DMS114 treated with DMSO at 0.1 percent for 48 hours (cell line): Measurements from ENCODE around the gene COL6A2.

Experiments
- DNase-seq: peaks from one replicate; lab custom pipeline; 2025; ENCODE audit not compliant: unreplicated experiment; lab: John Stamatoyannopoulos, UW

Gene COL6A2

DNA sequence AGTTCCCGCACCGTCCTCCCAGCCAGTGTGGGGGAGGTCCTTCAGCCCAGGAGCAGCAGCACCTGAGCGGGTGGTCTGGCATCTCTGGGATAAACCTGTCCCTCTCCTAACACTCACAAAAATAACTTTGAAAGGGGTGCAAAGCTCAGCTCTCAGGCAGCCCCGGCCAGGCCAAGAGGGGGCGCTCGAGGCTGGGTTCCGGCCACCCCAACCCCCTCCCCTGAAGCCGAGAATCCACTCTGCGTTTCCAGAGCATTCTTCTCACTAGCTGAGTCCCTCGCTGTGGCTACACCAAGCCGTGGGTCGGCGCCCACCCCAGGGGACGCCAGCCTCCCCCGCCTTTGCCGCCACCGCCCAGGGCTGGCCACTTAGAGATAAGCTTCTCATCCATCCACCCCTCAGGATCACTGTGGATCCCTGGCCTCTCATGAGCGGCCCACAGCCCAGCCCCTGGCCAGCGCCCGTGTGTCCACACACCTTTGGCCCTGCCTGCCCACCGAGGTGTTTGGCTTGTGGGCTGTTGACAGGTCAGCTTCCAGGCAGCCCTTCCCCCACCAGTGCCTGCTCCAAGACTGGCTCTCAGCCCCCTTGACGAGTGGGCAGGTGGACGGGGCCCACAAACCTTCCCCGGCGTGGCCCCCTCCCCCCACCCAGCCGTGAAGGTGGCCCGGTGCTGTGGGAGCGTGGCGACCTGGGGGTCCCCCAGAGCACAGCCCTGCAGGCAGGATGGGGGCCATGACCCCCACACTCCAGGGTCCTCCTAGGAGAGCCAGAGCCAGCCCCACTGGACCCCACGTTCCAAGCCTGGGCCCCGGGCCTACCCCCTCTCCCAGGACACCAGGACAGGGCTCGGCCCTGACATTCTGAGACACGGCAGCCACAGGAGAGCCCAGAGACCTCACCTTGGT is 55.6 kb downstream of the COL6A2 start:
- DNase-seq = no peak

DNA sequence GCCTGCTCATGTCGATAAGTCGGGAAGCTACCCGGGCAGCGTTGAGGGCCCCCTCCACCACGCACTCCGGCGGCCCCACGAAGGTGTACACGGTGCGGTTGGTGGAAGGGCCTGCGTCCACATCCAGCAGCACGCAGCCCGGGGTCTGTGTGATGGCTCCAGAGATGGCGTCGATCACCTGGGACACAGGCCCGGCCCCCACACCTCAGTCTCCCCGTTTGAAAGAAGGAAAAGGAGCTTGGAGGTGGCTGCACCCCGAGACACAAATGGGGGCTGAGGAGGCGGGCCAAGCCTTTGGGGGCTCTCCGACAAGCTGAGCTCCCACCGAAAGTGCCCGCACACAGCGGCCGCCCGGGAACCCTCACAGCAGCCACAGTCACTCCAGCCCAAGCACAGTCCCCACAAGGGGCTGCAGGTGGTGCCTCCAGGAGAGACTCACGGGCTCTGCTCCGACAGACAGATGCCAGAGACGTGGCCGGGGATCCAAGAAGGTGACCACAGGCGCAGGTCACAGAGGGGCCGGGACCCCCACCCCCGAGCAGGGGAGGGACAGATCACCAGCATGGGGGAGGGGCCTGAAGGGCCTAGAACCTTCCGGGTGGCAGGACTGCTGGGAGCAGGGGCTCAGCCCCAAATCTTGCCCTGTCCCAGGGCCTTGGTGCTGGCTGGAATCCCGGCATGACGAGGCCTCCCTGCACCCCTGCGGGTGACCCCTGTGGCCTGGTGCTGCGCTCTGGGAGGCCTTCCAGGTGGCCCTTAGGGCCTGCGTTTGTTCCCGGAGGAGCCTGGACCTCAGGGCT is 56.4 kb downstream of the COL6A2 start:
- no peak for DNase-seq

DNA sequence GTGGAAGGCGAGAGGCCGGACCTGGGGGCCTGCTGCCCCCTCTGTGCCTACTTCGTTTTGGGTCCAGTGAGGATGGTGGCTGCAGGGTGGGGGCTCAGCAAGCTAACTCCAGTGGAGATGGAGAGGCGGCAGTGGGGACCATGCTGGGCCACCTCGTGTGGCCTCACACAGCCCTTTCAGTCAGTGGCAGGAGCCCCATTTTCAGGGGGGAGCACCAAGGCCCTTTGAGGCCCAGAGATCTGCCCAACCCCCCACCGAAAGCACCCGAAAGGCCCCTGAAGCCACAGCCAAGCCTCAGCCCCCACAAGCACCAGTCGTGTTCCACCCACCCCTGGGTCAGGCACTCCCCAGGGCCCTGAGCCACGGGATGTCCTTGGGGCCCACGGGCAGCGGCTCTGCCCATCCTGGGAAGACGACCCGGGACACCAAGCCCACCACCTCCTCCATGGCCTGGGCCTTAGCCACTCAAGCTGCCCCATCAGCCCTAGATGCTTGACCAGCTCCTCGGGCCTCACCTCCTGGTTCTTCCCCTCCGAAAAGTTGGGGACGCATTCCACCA is 57.1 kb downstream of the COL6A2 start:
- DNase-seq = no peak

DNA sequence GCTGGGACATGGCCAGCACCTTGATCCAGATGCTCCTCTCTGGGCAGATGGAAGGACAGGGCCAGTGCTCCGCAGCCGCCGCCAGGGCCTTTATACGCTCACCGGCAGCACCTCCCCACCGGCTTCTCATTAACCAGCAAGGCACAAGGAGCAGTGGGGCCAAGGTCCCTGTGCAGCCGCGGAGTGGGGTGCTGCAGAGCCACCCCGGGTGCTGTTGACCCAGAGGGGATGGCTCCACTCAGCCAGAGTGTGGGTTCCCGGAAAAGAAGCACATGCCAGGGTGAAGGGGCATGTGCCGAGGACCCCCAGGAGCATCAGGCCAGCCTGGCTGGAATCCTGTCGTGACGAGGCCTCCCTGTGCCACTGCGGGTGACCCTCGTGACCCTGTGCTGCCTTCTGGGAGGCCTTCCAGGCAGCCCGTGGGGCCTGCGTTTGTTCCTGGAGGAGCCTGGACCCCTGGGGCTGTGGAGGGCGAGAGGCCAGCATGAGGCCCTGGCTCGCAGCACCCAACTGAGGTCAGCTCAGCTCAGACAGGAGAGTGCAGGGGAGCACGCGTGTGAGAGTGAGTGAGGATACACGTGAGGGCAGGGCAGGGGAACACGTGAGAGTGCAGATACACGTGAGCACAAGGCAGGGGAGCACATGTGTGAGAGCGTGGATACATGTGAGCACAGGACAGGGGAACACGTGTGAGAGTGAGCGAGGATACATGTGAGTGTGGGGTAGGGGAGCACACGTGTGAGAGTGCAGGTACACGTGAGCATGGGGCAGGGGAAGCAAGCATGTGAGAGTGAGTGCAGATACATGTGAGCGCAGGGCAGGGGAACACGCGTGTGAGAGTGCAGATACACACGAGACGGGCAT is 57.8 kb downstream of the COL6A2 start, which contains the start of gene FTCD:
FTCD (minus strand) TSS at position 66 of the 864 bp plus-strand sequence; CDS start at position 10, 56 bp downstream.
- DNase-seq = no peak

DNA sequence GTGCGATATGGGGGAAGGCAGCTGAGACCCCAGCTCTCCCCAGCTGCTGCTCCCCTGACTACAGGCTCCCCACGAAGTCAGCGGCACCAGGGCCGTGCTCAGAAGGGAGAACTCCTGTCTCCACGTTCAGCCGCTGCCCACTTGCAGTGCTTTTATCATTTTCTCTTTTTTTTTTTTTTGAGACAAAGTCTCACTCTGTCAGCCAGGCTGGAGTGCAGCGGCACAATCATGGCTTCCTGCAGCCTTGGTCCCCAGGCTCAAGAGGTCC is 58.4 kb downstream of the COL6A2 start:
- no peak for DNase-seq

DNA sequence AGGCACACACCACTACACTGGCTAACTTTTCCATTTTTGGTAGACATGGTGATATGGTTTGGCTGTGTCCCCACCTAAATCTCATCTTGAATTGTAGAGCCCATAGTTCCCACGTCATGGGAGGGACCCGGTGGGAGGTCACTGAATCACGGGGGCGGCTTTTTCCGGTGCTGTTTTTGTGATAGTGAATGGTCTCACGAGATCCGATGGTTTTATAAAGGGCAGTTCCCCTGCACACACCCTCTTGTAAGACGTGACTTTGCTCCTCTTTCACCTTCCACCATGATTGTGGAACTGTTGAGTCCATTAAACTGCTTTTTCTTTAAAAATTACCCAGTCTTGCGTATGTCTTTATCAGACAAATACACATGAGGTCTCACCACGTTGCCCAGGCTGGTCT is 58.8 kb downstream of the COL6A2 start:
- no peak for DNase-seq

DNA sequence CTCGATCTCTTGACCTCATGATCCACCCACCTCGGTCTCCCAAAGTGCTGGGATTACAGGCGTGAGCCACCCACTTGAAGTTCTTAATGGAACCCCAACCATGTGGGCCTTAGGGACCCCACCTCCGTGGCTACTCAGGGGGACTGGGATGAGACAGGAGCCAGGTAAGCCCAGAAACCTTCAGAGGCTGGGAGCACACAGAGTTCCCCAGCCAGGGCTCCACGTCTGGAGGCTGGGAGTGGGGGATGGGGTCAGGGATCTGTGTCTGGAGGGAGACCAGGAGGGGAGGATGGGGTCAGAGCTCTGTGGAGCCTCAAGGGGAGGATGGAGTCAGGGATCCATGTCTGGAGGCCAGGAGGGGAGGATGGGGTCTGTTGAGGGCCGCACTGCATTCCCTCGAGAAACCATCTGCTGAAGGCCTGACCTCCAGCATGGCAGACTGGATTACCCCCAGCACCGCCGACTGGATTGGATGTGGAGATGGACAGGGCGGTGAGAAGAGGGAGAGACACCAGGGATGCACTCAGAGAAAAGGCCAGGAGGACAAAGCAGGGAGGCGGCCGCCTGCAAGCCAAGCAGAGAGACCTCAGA is 59.6 kb downstream of the COL6A2 start:
- DNase-seq = no peak

DNA sequence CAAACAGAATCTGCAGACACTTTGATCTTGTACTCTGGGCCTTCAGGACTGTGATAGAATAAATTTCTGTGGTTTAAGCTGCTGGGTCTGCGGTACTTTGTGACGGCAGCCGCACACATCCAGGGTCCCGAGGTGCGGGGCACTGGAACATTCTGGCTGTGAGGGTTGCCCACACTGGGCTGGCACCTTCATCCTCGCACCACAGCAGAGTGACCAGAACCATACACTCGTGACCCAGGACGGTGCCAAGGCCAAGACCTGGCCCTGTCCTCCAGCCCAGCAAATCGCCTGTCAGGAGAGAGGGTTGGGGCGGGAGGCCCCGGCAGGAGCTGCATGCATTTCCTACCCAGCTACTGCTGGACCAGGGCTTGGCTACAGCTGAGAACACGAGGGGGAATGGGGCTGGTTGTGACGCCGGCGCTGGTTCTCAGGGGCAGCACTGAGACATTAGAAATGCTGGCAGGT is 60.1 kb downstream of the COL6A2 start:
- DNase-seq = no peak

DNA sequence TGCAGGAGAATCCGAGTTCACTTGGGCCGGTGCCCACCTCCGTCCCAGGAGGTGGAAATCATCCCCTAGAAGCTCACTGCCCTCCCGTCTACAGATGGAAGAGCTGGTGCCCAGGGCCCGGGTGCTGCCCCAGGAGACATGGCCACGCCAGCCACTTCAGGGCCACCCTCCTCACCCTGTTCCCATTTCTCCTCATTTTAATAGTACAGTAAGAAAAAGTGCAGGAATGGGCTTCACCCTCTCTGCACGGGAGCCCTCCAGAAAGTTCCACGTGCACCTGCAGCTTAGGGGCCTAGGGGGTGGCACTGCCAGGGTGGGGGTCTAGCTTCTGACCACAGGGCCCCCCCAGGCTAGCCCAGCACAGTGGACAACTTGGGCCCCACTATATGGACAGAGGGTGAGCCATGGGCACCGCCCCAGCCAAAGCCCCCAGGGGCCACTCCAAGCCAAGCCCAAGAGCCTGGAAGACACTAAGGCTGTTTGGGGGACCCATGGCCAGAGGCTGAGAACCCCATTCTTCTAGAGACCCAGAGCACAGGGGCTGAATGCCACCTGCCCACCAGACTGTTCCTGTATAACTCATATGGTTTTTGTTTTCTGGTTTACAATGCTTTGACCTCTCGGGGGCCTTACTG is 60.9 kb downstream of the COL6A2 start:
- DNase-seq = no peak

DNA sequence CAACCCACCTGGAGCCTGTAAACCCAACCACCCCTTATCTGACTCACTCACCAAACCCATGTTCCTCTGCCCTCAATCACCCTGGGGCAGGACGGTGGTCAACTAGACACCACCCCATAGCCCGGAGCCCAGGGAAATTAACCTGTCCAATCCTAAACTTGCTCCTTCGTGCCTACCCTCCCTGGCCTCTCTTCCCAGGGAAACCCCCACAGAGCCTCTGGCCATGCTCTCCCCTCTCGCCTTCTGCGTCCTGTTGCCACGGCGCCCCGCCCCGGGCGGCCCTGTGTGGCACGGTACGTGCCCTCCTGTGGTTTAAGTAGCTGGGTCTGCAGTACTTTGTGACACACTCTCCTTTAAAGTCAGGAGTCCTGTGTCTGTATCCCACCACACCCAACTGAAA is 61.5 kb downstream of the COL6A2 start:
- DNase-seq = no peak

DNA sequence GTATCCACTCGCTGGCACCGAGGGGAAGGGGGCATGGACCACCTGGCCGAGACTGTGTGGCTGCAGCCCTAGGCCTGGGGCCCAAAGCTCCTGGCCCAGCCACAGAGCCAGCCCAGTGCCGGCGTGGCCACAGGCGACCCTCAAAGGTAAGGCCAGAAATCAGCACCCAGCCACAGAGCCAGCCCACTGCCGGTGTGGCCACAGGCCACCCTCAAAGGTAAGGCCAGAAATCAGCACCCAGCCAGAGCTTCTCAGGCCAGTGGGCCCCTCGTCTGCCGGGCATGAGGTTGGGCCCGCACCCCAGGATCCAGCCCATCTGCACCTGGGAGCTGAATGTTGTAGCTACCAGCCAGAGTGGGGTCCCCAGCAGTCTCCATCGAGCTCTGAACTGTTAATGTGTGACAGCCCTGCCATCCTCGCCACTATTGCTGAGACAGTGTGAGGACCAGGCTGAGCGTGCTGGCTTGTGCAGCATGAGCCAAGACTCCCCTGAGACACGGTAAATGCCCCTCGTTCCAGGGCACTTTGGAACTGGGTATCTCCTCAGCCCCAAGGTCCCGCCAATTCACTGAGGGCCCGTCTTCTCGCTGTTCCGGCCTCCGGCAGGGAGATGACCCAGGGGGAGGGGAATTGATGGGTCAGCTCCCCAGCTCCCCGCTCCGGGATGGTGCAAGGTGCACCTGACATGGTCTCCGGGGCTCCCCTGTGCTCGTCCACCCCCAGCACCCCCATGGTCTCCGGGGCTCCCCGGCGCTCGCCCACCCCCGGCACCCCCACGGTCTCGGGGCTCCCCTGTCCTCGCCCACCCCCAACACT is 62.1 kb downstream of the COL6A2 start:
- DNase-seq = no peak

DNA sequence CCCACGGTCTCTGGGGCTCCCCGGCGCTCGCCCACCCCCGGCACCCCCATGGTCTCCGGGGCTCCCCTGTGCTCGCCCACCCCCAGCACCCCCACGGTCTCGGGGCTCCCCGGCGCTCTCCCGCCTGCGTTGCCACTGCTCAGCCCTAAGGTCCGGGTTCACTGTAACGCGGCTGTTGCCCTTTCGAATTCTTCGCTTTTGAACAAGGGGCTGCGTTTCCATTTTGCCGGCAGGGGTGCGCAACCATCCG is 62.7 kb downstream of the COL6A2 start:
- no peak for DNase-seq

DNA sequence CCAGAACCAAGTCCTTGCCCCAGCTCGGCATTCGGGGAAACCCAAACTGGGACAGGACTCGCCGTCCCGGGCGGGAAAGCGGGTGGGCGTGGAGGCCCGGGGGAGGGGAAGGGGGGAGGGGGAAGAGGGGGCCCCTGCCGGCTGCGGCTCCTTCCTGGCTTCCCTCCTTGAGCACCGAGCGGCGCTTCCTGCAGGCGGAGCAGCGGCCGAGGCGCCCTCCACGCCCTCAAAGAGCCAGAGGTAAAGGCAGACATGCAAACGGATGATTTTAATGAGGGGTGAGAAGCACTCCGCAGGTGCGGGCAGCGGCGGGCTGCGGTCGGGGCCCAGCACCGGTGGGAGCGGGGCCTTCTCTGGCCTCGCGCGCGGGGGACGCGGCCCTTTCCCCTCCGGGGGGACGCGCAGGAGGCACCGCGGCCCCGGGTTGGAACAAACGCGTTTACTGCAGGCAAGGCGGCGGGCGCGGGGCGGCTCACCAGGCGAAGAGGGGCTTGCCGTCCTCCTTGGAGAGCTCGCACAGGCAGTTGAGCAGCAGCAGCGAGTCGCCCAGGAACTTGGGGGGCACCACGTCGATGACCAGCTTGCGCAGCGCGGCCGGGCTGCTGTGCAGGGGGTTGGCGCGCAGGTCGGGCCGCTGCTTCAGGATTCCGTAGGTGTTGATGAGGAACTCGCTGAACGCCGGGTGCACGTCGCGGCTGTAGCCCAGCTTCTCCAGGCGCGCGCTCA is 63.2 kb downstream of the COL6A2 start:
- DNase-seq = no peak

DNA sequence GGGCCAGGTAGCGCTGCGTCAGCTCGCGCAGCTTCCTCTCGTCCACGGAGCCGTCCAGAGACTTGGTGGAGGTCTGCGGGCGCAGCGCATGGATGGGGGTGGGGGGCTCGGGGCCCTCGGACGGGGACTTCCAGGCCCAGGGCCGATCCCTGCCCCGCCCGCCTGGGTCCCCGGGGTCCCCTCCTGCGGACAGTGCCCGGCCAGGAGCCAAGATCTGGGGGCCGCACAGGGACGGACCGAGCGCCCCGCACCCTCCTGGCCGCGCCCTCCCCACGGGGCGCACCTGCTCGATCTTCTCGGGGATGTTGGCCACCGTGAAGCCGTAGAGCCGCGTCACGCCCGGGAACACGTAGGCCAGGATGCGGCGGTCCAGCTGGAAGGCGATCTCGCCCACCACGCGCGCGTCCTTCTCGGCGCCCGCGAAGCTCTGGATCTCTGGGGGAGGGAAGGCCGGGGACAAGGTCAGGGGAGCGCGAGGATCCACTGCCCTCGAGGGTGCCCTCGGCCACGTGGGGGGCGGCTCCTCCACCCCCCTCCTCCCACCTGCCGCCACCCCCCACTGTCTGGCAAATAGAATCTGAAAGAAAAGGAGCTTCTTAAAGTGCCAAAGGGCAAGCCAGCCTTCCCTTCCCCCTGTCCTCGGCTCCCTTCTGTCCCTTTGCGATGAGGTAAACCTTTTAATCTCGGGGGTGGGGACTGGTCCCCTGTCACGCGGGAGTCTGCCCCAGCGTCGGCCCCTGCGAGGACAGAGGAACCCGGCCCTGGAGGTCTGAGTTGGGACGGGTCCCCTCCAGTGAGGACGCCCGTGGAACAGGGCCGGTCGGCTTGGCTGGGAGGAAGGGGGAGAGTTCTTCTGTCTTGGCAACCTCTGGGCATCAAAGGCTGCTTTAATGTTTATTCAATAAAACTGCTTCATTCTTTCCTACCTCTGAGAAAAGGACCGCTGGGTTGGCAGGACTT is 64.0 kb downstream of the COL6A2 start:
- no peak for DNase-seq

DNA sequence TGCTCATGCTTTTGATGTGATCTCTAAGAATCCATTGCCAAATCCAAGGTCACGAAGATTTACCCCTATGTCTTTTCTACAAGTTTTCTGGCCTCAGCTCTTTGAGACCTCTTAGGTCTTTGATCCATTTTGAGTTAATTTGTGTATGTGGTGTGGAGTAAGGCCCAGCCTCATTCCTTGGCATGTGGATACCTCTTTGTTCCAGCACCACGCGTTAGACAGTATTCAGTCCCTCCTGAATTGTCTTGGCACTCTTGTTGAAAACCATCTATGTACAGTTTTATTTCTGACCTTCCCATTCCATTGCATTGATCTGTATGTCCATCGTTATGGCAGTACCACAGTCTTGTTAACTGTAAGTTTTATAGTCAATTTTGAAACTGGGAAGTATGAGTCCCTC is 65.5 kb downstream of the COL6A2 start:
- no peak for DNase-seq

DNA sequence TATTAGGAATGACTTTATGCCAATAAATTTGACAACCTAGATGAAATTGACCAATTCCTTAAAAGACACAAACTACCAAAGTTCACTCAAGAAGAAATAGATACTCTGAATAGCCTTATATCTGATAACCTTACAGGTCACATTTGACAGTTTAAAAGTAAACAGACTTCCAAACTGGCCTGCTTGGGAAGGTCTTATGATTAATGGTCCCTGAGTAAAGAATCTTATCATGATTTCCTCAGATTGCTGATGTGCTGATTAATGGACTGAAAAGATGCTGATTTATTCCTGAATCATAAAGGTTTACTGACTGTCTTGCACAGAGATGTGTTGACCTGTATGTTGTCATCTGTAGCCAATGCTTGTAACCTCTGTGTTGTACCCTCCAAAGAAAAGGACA is 67.2 kb downstream of the COL6A2 start:
- no peak for DNase-seq

DNA sequence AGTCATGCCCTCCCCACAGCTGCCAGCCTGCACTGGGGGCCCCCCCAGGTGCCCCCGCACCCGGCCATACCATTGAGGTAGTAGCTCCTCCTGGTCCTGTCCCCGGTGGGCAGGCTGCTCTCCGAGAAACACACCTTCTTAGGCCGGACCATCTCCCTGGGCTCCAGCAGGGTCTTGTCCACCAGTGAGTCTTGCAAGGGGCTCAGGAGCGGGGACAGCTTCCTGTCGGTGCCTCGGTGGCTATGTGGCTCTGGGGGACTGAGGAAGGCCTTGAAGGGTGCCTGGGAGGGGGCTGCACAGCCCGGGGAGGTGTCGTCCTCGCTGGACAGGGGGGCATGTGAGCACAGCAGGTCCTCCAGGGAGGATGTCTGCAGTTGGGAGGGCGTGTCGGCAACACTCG is 70.3 kb downstream of the COL6A2 start:
- DNase-seq = no peak
